HepG2 (cell line): ENCODE data around the gene ADSS1. TPM values are rescaled to one million over a fixed set of nuclear protein-coding genes. Genes with fewer than 3 reads are reported as not detected.

ENCODE experiments used
- BCL6 ChIP-seq: IDR thresholded peaks from 2 replicates; pipeline ENCODE4 v1.6.1; 2016; ENCODE audit warnings: missing genetic modification reagents, missing compliant biosample characterization
- DZIP1 ChIP-seq: sonication (generic); formaldehyde crosslinking; IDR thresholded peaks from 2 replicates; pipeline ENCODE4 v1.5.0; 2020; ENCODE audit warnings: mild to moderate bottlenecking, missing genetic modification reagents
- IKZF1 ChIP-seq: fragments of 450-650 bp; IDR thresholded peaks from 2 replicates; pipeline ENCODE4 v1.7.1; 2016
- KAT8 ChIP-seq: IDR thresholded peaks from 2 replicates; pipeline ENCODE4 v1.6.1; 2016; ENCODE audit warnings: missing genetic modification reagents, missing compliant biosample characterization
- MXD4 ChIP-seq: IDR thresholded peaks from 2 replicates; pipeline ENCODE4 v1.6.1; 2016; ENCODE audit warnings: mild to moderate bottlenecking, missing biosample characterization, missing genetic modification reagents
- NAIF1 ChIP-seq: sonication (generic); formaldehyde crosslinking; IDR thresholded peaks from 2 replicates; pipeline ENCODE4 v1.5.0; 2020; ENCODE audit warnings: mild to moderate bottlenecking, missing genetic modification reagents, borderline replicate concordance
- PHF21A ChIP-seq: sonication (generic); formaldehyde crosslinking; IDR thresholded peaks from 2 replicates; pipeline ENCODE4 v1.5.0; 2020; ENCODE audit warnings: mild to moderate bottlenecking, missing genetic modification reagents
- RERE ChIP-seq: IDR thresholded peaks from 2 replicates; pipeline ENCODE4 v1.6.1; 2016; ENCODE audit warnings: low read depth, missing genetic modification reagents, missing compliant biosample characterization
- SMC3 ChIP-seq: IDR thresholded peaks from 2 replicates; pipeline ENCODE4 v1.6.1; 2011; ENCODE audit warnings: low read length, improper control_type of control experiment
- SP4 ChIP-seq: sonication (generic); formaldehyde crosslinking; IDR thresholded peaks from 2 replicates; pipeline ENCODE4 v1.8.1; 2023; ENCODE audit warnings: mild to moderate bottlenecking, missing genetic modification reagents
- TEAD3 ChIP-seq: optimal IDR thresholded peaks from 2 replicates; pipeline ENCODE3; 2016; ENCODE audit warnings: borderline replicate concordance
- TFE3 ChIP-seq: IDR thresholded peaks from 2 replicates; pipeline ENCODE4 v1.6.1; 2016
- ZNF12 ChIP-seq: sonication (generic); formaldehyde crosslinking; IDR thresholded peaks from 2 replicates; pipeline ENCODE4 v1.5.0; 2020; ENCODE audit warnings: missing genetic modification reagents
- ZNF292 ChIP-seq: sonication (generic); formaldehyde crosslinking; IDR thresholded peaks from 2 replicates; pipeline ENCODE4 v1.8.1; 2022; ENCODE audit warnings: mild to moderate bottlenecking, low read depth, missing genetic modification reagents, borderline replicate concordance
- ZNF547 ChIP-seq: sonication (generic); formaldehyde crosslinking; IDR thresholded peaks from 2 replicates; pipeline ENCODE4 v1.5.1; 2020; ENCODE audit warnings: mild to moderate bottlenecking, missing genetic modification reagents
- ZNF619 ChIP-seq: sonication (generic); formaldehyde crosslinking; IDR thresholded peaks from 2 replicates; pipeline ENCODE4 v1.4.0; 2020; ENCODE audit warnings: mild to moderate bottlenecking, missing genetic modification reagents
- ZNF639 ChIP-seq: conservative IDR thresholded peaks from 2 replicates; pipeline ENCODE4 v1.6.1; 2018; ENCODE audit warnings: missing genetic modification reagents
- ZNF772 ChIP-seq: sonication (generic); formaldehyde crosslinking; IDR thresholded peaks from 2 replicates; pipeline ENCODE4 v1.5.0; 2020; ENCODE audit warnings: mild to moderate bottlenecking, missing genetic modification reagents
- ZNF839 ChIP-seq: sonication (generic); formaldehyde crosslinking; IDR thresholded peaks from 2 replicates; pipeline ENCODE4 v1.4.0; 2020; ENCODE audit warnings: missing genetic modification reagents, mild to moderate bottlenecking, borderline replicate concordance
- polyA plus RNA-seq, 8 experiments: library from polyadenylated mRNA; depleted of rRNA in 3 of 8; stranded (reverse) in 7 of 8; unstranded in 1 of 8; fragments of >200 nt; fragmentation: Illumina TruSeq in 4 of 8; extraction: Trizol in 4 of 8; gene quantifications; 2 replicates each; pipeline versions ENCODE4 v1.2.1 to v1.2.3, GENCODE V29; 2011 to 2016; ENCODE audit warnings: low read depth in 4 of 8, missing spikeins in 1 of 8, mixed read lengths in 1 of 8; ENCODE audit not compliant: insufficient read depth in 1 of 8
- total RNA-seq, 5 experiments: library from RNA; depleted of rRNA; stranded (reverse); fragments of >200 nt; fragmentation: Illumina TruSeq; extraction: Trizol; gene quantifications; 2 replicates each; pipeline ENCODE4 v1.2.3, GENCODE V29; 2016; ENCODE audit warnings: low read depth in 1 of 5

Gene ADSS1
- total and polyA plus RNA-seq, 2 of the 13 experiments (the other 11 are each of a cell fraction or from before 2014, with no cell fraction given), result 1.0 to 36.7 TPM

- TF ChIP-seq PHF21A (peak; percentile 85), ZNF619 (CRISPR knock-in tag) (peak; percentile 97), MXD4 (CRISPR knock-in tag) (peak; percentile 76; the same call in 1 of the 2 replicates), SMC3 (no peak), ZNF547 (peak; percentile 88), KAT8 (CRISPR knock-in tag) (peak; percentile 83), RERE (CRISPR knock-in tag) (no peak), DZIP1 (CRISPR knock-in tag) (no peak; the same call in 1 of the 2 replicates), ZNF639 (CRISPR knock-in tag) (0 out of 2 replicates have a peak, but pooled peaks have one; percentile 5), TEAD3 (CRISPR knock-in tag) (no peak), ZNF772 (CRISPR knock-in tag) (peak; percentile 76; the same call in 1 of the 2 replicates), BCL6 (CRISPR knock-in tag) (no peak; the same call in 1 of the 2 replicates), TFE3 (peak; percentile 52), ZNF292 (CRISPR knock-in tag) (no peak), SP4 (CRISPR knock-in tag) (peak; percentile 97), NAIF1 (CRISPR knock-in tag) (peak; percentile 53; the same call in 1 of the 2 replicates), ZNF12 (0 out of 2 replicates have a peak, but pooled peaks have one; percentile 11), IKZF1 (no peak), ZNF839 (CRISPR knock-in tag) (0 out of 2 replicates have a peak, but pooled peaks have one; percentile 44)
Measured at GRCh38 chr14:104752735-104753527, 28.9 kb downstream of the ADSS1 start, which contains the start of gene SIVA1 (continued).
